ENCODE data around the gene CAPZB. TPM values are rescaled to one million over a fixed set of nuclear protein-coding genes. Genes with fewer than 3 reads are reported as not detected.

CAPZB gene
- polyA plus RNA-seq, 1 experiment: 276 TPM

DNA sequence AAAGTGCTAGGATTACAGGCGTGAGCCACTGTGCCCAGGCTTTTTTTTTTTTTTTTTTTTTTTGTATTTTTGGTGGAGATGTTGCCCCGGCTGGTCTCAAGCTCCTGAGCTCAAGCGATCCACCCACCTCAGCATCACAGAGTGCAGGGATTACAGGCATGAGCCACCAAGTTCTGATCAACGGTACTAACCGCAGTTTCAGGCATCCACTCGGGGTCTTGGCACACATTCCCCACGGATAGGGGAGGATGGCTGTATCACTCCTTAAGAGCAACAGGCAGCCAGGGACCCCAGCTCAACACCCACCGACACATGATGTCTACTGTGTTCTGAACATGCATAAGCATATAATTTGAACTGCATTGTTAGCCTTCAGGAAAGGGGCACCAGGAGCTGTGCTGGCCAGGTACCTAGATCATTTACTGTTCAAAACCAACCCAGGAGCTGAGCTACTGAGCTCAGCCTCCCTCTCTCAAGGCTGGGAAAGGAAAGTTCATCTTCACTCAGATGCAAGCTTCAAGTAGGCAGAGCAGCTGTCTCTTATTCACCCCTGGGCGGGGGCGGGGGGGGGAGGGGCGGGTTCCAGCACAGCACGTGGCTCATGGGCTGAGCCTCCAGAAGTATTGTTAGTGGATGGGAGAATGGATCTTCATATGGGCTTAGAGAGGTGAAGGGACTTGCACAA lies 24.7 kb downstream of the CAPZB start:
- ChIA-PET CTCF (interaction anchor here (0.6 to 1.5 kb wide), 2 partner anchors 9 to 13 kb away, joined by 3 to 4 read pairs; no protein-coding TSS in a partner anchor), POLR2A (no interaction called here)
- Histone ChIP-seq H3K4me3 (ENCODE audit: low read depth, low read length) (no peak overlapping the region), H3K27me3 (ENCODE audit: control insufficient read depth, insufficient read depth, low read length) (no peaks in the 10 kb centered on the region), H3K36me3 (ENCODE audit: control insufficient read depth, insufficient read depth, low read length) (peaks cover 3% of the 10 kb centered on the region; the same call in 1 of the 2 replicates)
- TF ChIP-seq, protein P1, sequence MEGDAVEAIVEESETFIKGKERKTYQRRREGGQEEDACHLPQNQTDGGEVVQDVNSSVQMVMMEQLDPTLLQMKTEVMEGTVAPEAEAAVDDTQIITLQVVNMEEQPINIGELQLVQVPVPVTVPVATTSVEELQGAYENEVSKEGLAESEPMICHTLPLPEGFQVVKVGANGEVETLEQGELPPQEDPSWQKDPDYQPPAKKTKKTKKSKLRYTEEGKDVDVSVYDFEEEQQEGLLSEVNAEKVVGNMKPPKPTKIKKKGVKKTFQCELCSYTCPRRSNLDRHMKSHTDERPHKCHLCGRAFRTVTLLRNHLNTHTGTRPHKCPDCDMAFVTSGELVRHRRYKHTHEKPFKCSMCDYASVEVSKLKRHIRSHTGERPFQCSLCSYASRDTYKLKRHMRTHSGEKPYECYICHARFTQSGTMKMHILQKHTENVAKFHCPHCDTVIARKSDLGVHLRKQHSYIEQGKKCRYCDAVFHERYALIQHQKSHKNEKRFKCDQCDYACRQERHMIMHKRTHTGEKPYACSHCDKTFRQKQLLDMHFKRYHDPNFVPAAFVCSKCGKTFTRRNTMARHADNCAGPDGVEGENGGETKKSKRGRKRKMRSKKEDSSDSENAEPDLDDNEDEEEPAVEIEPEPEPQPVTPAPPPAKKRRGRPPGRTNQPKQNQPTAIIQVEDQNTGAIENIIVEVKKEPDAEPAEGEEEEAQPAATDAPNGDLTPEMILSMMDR (IDR thresholded peaks at IDR 0.05; ENCODE audit: insufficient read depth, low read depth, low read length): no peak
- no peak for DNase-seq (ENCODE audit: low read depth)

DNA sequence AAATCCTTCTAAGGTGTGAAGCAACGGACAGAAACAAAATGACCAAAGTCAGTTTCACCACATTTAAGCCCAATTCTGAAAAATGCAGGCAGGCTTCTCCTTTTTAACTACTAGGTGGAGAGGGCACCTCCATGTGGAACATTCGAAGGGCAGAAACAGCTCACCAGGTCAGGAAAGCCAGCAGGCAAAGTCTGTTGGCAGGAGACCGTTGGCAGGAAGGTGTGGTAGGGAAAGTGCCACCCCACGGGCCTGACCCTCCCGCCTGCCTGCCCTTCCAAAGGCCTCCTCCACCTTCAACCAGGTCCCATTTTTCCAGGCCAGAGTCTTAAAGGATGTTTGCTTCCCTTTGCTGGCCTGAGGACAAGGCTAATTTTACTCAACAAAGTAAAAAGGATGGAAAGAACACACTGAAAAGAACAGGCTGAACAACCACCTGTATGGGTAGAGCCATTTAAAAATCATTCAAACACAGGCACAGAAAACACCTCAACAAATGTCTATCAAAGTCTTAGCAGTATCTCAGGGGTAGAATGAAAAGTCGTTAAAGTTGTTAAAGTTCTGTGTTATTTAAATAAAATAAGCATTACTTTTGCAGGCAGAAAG lies 26.4 kb downstream of the CAPZB start:
- TF ChIP-seq, protein P1 (IDR thresholded peaks at IDR 0.05; ENCODE audit: insufficient read depth, low read depth, low read length): no peak

DNA sequence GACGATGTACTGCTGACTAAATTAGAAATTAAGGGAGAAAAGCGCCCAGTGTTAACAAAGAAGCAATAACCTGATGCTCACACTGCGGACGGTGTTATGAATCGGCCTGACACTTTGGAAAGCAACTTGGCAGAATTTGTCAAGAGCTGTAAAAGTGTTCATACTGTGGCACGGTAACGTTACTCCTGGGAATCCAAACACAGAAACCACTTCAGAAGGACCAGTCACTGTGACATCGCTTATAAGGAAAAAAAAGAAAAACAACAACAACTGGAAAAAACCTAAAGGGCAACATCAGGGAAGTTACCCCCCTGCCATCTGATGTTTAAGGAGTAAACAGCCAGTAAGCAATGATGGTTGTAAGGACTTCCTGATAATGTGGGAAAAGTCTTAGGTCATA lies 27.7 kb downstream of the CAPZB start:
- POLR2A ChIA-PET: no interaction called here
- Histone ChIP-seq H3K4me3 (ENCODE audit: low read depth, low read length) (no peak overlapping the region), H3K27me3 (ENCODE audit: control insufficient read depth, insufficient read depth, low read length) (no peaks in the 10 kb centered on the region), H3K36me3 (ENCODE audit: control insufficient read depth, insufficient read depth, low read length) (peaks cover 3% of the 10 kb centered on the region; the same call in 1 of the 2 replicates)
- DNase-seq (ENCODE audit: low read depth): no peak
- CTCF ChIA-PET: interaction anchor here (1.0 kb wide), 1 partner anchor 11 kb away, joined by 3 read pairs; no protein-coding TSS in a partner anchor
- TF ChIP-seq, protein P1 (IDR thresholded peaks at IDR 0.05; ENCODE audit: insufficient read depth, low read depth, low read length): no peak

More for the DNA sequence above, 26.4 kb downstream of the CAPZB start:
- no peaks in the 10 kb centered on the region for H3K27me3 ChIP-seq (ENCODE audit: control insufficient read depth, insufficient read depth, low read length)
- POLR2A ChIA-PET: no interaction called here
- peaks cover 3% of the 10 kb centered on the region; the same call in 1 of the 2 replicates for H3K36me3 ChIP-seq (ENCODE audit: control insufficient read depth, insufficient read depth, low read length)
- no peak for DNase-seq (ENCODE audit: low read depth)
- CTCF ChIA-PET: no interaction called here
- no peak overlapping the region for H3K4me3 ChIP-seq (ENCODE audit: low read depth, low read length)

DNA sequence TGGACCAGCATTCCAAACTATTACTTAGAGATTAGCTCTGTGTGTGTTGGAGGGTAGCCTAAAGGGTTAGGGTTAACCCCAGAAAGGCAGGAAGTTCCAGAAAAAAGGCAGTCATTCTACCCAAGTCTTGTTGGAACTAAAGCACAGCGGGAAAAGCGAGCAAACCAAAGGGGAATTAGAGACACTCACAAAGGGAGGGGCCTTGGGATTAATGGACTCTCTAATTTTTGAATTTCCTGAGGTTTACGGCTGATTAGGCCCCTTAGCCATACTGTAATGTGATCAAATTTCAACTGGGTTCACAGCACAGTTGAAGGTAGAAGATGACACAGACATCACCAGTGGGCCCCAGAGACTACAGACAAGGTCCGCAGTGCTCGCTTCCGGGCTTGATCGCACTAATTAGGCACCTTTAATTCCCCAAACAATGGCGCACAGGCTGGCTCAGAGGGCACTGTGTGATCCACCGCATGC lies 28.3 kb downstream of the CAPZB start:
- peaks cover 3% of the 10 kb centered on the region; the same call in 1 of the 2 replicates for H3K36me3 ChIP-seq (ENCODE audit: control insufficient read depth, insufficient read depth, low read length)
- H3K4me3 ChIP-seq (ENCODE audit: low read depth, low read length): no peak overlapping the region
- DNase-seq (ENCODE audit: low read depth): no peak
- ChIA-PET CTCF (no interaction called here), POLR2A (no interaction called here)
- TF ChIP-seq, protein P1 (IDR thresholded peaks at IDR 0.05; ENCODE audit: insufficient read depth, low read depth, low read length): no peak
- H3K27me3 ChIP-seq (ENCODE audit: control insufficient read depth, insufficient read depth, low read length): no peaks in the 10 kb centered on the region

DNA sequence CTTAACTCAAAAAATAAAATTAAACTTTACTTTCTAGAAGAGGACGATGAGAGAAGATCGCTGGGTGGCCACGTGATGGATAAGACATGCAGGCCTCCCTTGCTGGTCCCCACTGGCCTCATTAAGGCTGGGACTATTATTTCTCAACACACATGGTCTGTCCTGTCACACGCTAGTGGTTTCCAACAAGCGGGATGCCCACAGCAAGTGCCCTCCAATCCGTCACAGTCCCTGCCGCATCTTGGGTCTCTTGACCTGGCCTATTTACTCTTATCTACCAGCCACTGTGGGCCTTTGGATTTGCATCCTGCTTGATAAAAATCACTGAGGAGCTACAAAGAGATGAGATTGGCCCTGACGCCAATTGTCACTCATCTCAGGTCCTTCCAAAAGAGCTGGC lies 30.0 kb downstream of the CAPZB start:
- no peak for DNase-seq (ENCODE audit: low read depth)
- Histone ChIP-seq H3K4me3 (ENCODE audit: low read depth, low read length) (no peak overlapping the region), H3K36me3 (ENCODE audit: control insufficient read depth, insufficient read depth, low read length) (peaks cover 1% of the 10 kb centered on the region; the same call in 1 of the 2 replicates), H3K27me3 (ENCODE audit: control insufficient read depth, insufficient read depth, low read length) (no peaks in the 10 kb centered on the region)
- POLR2A ChIA-PET: no interaction called here
- CTCF ChIA-PET: interaction anchor here (0.8 to 1.5 kb wide), 3 partner anchors 12 to 64 kb away, joined by 3 to 5 read pairs (median 4); no protein-coding TSS in a partner anchor
- TF ChIP-seq, protein P1 (IDR thresholded peaks at IDR 0.05; ENCODE audit: insufficient read depth, low read depth, low read length): no peak
